ENCODE results near the gene FUCA1. TPM values are rescaled to one million over a fixed set of nuclear protein-coding genes. Genes with fewer than 3 reads are reported as not detected.

FUCA1 gene
- total and polyA plus RNA-seq, 2 of the 4 experiments (the other 2 are of a cell fraction): 2.9 to 3.5 TPM

GRCh38 chr1:23896491-23896890 is 28.4 kb upstream of the FUCA1 start:
- H4K5ac ChIP-seq (ENCODE audit: low read depth, low read length): no peak overlapping the region
- H4K91ac ChIP-seq (ENCODE audit: insufficient read depth, low read depth, low read length): no peak overlapping the region
- intact Hi-C loops (cut with micrococcal nuclease) (no loop called here), dilution Hi-C loops (cut with HindIII; ENCODE audit: low sequenced_read_pairs, unreplicated experiment) (no loop called here), in situ Hi-C loops (cut with MboI; ENCODE audit: low sequenced_read_pairs) (no loop called here)
- H3K9ac ChIP-seq (ENCODE audit: low read depth, low read length): no peak overlapping the region
- WGBS, 2 experiments (ENCODE audit: extremely low coverage in 2 of 2, insufficient read length in 1 of 2): no CpG with 5 or more reads among the region's 3 CpGs
- H3K4me1 ChIP-seq (ENCODE audit: control insufficient read depth, insufficient read depth, low read length): no peaks in the 10 kb centered on the region
- H4K8ac ChIP-seq (ENCODE audit: low read depth in 2 of 2, low read length in 2 of 2): no peak overlapping the region
- no peak overlapping the region for H3K23ac ChIP-seq (ENCODE audit: low read depth, low read length)
- no peak overlapping the region for H3K18ac ChIP-seq (ENCODE audit: low read depth, low read length)
- no peak overlapping the region for H2BK120ac ChIP-seq (ENCODE audit: low read depth, low read length)
- H2AFZ ChIP-seq (replicated peaks; ENCODE audit: low read length, poor library complexity): no peak overlapping the region
- ChIA-PET CTCF (no interaction called here), POLR2A (ENCODE audit: unreplicated experiment) (no interaction called here)
- H2AK9ac ChIP-seq (replicated peaks; ENCODE audit: low read depth, low read length, poor library complexity): no peak overlapping the region
- no peak overlapping the region for H2BK5ac ChIP-seq (ENCODE audit: low read depth, low read length, poor library complexity, severe bottlenecking)
- no peak overlapping the region for H2BK15ac ChIP-seq (ENCODE audit: low read depth, low read length)
- H3K79me1 ChIP-seq (ENCODE audit: low read depth in 1 of 2, low read length in 2 of 2): no peaks in the 10 kb centered on the region
- no peak overlapping the region for H3K4me2 ChIP-seq (ENCODE audit: low read depth, low read length)
- no peak overlapping the region for H3K14ac ChIP-seq (replicated peaks; ENCODE audit: low read depth, low read length)
- no peaks in the 10 kb centered on the region for H3K9me1 ChIP-seq (ENCODE audit: insufficient read depth, low read length)
- H4K20me1 ChIP-seq (ENCODE audit: insufficient read depth, low read length): no peaks in the 10 kb centered on the region
- no peak overlapping the region for H3K27ac ChIP-seq (ENCODE audit: insufficient read depth, low read length)
- H3K9me3 ChIP-seq (ENCODE audit: control insufficient read depth, insufficient read depth, low read length): no peaks in the 10 kb centered on the region; the same call in 1 of the 2 replicates
- ATAC-seq (ENCODE audit: low read depth) (no peak), DNase-seq (no peak)
- H3K27me3 ChIP-seq (ENCODE audit: control insufficient read depth, insufficient read depth, low read length): peaks cover 28% of the 10 kb centered on the region
- H3K56ac ChIP-seq (ENCODE audit: extremely low read depth, insufficient read depth, low read length): no peak overlapping the region
- no peak overlapping the region for H2AK5ac ChIP-seq (ENCODE audit: low read depth, low read length)
- H2BK20ac ChIP-seq (ENCODE audit: low read depth, low read length): no peak overlapping the region
- no peak overlapping the region for H3K4me3 ChIP-seq (ENCODE audit: insufficient read depth, low read depth, low read length)
- BruUV-seq (replicated peaks): no TSS peak
- no peaks in the 10 kb centered on the region for H3K36me3 ChIP-seq (ENCODE audit: control insufficient read depth, insufficient read depth, low read length)
- TF ChIP-seq MAZ (IDR thresholded peaks at IDR 0.05; ENCODE audit: borderline replicate concordance, low read depth, low read length): no peak
- TF ChIP-seq ELK1 (IDR thresholded peaks at IDR 0.05; ENCODE audit: borderline replicate concordance, low read depth, low read length): no peak
- no peak for TF ChIP-seq MAFK (IDR thresholded peaks at IDR 0.05; ENCODE audit: low read depth, low read length)
- TF ChIP-seq POLR2A (IDR thresholded peaks at IDR 0.05; ENCODE audit: low read depth, low read length): no peak
- TF ChIP-seq USF2 (IDR thresholded peaks at IDR 0.05; ENCODE audit: low read depth, low read length): no peak
- no peak for TF ChIP-seq CEBPB (IDR thresholded peaks at IDR 0.05; ENCODE audit: low read depth, low read length)
- TF ChIP-seq MXI1 (IDR thresholded peaks at IDR 0.05; ENCODE audit: borderline replicate concordance, low read depth, low read length): no peak
- no peak for TF ChIP-seq CHD1 (IDR thresholded peaks at IDR 0.05; ENCODE audit: low read depth, low read length)
- TF ChIP-seq CTCF (conservative IDR thresholded peaks at IDR 0.05; ENCODE audit: low read depth, low read length): no peak
- TF ChIP-seq SMC3 (IDR thresholded peaks at IDR 0.05; ENCODE audit: low read depth, low read length): no peak
- no peak for TF ChIP-seq RFX5 (IDR thresholded peaks at IDR 0.05; ENCODE audit: low read depth, low read length)
- no peak for TF ChIP-seq RCOR1 (IDR thresholded peaks at IDR 0.05; ENCODE audit: insufficient replicate concordance, low read length)
- no peak overlapping the region for H3K4ac ChIP-seq (ENCODE audit: low read depth, low read length)
